ENCODE measurements around the gene FRMD4A.

The FRMD4A gene

GRCh38 chr10:14328881-14329672, 1.6 kb downstream of the FRMD4A start:
- DNase-seq (ENCODE audit: insufficient read length, low spot score): no peak
- no peak for TF ChIP-seq CTCF (IDR thresholded peaks at IDR 0.05; ENCODE audit: insufficient read depth, missing control alignments)
- no peak for FAIRE-seq

- FAIRE-seq: no peak
- DNase-seq (ENCODE audit: insufficient read length, low spot score): no peak
Measured at GRCh38 chr10:14327527-14327926, 3.2 kb downstream of the FRMD4A start.

GRCh38 chr10:14326581-14326980, 4.1 kb downstream of the FRMD4A start:
- no peak for TF ChIP-seq CTCF (IDR thresholded peaks at IDR 0.05; ENCODE audit: insufficient read depth, missing control alignments)
- DNase-seq (ENCODE audit: insufficient read length, low spot score) (no peak), FAIRE-seq (no peak)

More at GRCh38 chr10:14327527-14327926, 3.2 kb downstream of the FRMD4A start:
- TF ChIP-seq CTCF (IDR thresholded peaks at IDR 0.05; ENCODE audit: insufficient read depth, missing control alignments): no peak

- FAIRE-seq: no peak
- TF ChIP-seq CTCF (IDR thresholded peaks at IDR 0.05; ENCODE audit: insufficient read depth, missing control alignments): peak; percentile 73
- no peak for DNase-seq (ENCODE audit: insufficient read length, low spot score)
Measured at GRCh38 chr10:14325325-14325955, 5.3 kb downstream of the FRMD4A start.

- FAIRE-seq (no peak), DNase-seq (ENCODE audit: insufficient read length, low spot score) (no peak)
- TF ChIP-seq CTCF (IDR thresholded peaks at IDR 0.05; ENCODE audit: insufficient read depth, missing control alignments): no peak
Measured at GRCh38 chr10:14322526-14323188, 8.1 kb downstream of the FRMD4A start.

GRCh38 chr10:14318007-14318406, 12.7 kb downstream of the FRMD4A start:
- no peak for FAIRE-seq
- TF ChIP-seq CTCF (IDR thresholded peaks at IDR 0.05; ENCODE audit: insufficient read depth, missing control alignments): no peak
- no peak for DNase-seq (ENCODE audit: insufficient read length, low spot score)

Measured in D721Med (cell line).